Chondrocyte (in vitro differentiated cells): ENCODE measurements around the gene CYP20A1. TPM values are rescaled to one million over a fixed set of nuclear protein-coding genes. Genes with fewer than 3 reads are reported as not detected.
A peak's percentile ranks its signal among the peaks of the same experiment; 100 is the strongest.
"Not testable (repeated sequence)": the region's sequence is repeated elsewhere in the genome, so short reads cannot be mapped to it uniquely, and the experiment has no call there.

ENCODE experiments used
- DNase-seq: peaks from one replicate; pipeline ENCODE4 v3.0.0; 2021; ENCODE audit warnings: mixed read lengths, low spot score
- H3K27ac Mint-ChIP-seq: one replicate; pipeline ENCODE4 v1.8.0; 2021; ENCODE audit warnings: mild to moderate bottlenecking, moderate library complexity, mixed read lengths; ENCODE audit not compliant: unreplicated experiment
- H3K27me3 Mint-ChIP-seq: 2 replicates; pipeline ENCODE4 v1.8.0; 2021; ENCODE audit warnings: low read depth, mixed read lengths
- H3K36me3 Mint-ChIP-seq: 2 replicates; pipeline ENCODE4 v1.8.0; 2021; ENCODE audit warnings: low read depth, mixed read lengths
- H3K4me1 Mint-ChIP-seq: 2 replicates; pipeline ENCODE4 v1.8.0; 2021; ENCODE audit warnings: low read depth, mild to moderate bottlenecking, mixed read lengths
- H3K4me3 Mint-ChIP-seq: one replicate; pipeline ENCODE4 v1.8.0; 2021; ENCODE audit warnings: mild to moderate bottlenecking, moderate library complexity, mixed read lengths; ENCODE audit not compliant: unreplicated experiment
- H3K9me3 Mint-ChIP-seq: 2 replicates; pipeline ENCODE4 v1.8.0; 2021; ENCODE audit warnings: low read depth, mixed read lengths
- total RNA-seq: library from RNA; stranded (reverse); gene quantifications from 3 replicates; pipeline ENCODE4 v1.2.1, GENCODE V29; 2021
- TF ChIP-seq, protein P1 (sequence below): fragments of 200-600 bp; sonication (generic); IDR thresholded peaks from 2 replicates; pipeline ENCODE4 v1.5.0; 2021; ENCODE audit warnings: antibody characterized with exemption, mild to moderate bottlenecking, moderate library complexity

The CYP20A1 gene
- total RNA-seq, 1 donor from 2014 or later, result 30.7 TPM

DNA sequence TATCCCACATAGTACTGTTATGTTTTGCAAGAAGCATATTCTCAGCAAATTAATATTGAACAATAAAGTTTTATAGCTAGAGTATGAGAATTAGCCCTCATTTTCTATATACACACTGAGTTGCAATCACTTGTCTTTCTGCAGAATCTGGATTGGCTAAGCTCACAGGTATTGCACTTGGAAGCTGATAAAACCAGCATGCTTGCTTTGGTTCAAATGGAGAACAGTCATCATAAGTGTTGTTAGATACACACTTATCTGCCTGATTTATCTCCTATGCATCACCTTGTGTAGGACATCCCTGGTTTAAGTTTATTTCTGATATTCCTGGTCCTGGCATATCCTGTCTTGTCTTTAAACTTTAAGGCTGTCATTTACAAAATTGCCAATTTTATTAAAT, 38.0 kb upstream of the CYP20A1 start:
- DNase-seq, result no peak
- Mint-ChIP-seq H3K36me3 (peaks cover 18% of the 10 kb centered on the region), H3K4me1 (no peaks in the 10 kb centered on the region), H3K9me3 (no peaks in the 10 kb centered on the region), H3K27ac (no peak overlapping the region), H3K4me3 (no peak overlapping the region), H3K27me3 (no peaks in the 10 kb centered on the region)
- TF ChIP-seq, protein P1, sequence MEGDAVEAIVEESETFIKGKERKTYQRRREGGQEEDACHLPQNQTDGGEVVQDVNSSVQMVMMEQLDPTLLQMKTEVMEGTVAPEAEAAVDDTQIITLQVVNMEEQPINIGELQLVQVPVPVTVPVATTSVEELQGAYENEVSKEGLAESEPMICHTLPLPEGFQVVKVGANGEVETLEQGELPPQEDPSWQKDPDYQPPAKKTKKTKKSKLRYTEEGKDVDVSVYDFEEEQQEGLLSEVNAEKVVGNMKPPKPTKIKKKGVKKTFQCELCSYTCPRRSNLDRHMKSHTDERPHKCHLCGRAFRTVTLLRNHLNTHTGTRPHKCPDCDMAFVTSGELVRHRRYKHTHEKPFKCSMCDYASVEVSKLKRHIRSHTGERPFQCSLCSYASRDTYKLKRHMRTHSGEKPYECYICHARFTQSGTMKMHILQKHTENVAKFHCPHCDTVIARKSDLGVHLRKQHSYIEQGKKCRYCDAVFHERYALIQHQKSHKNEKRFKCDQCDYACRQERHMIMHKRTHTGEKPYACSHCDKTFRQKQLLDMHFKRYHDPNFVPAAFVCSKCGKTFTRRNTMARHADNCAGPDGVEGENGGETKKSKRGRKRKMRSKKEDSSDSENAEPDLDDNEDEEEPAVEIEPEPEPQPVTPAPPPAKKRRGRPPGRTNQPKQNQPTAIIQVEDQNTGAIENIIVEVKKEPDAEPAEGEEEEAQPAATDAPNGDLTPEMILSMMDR, result no peak

DNA sequence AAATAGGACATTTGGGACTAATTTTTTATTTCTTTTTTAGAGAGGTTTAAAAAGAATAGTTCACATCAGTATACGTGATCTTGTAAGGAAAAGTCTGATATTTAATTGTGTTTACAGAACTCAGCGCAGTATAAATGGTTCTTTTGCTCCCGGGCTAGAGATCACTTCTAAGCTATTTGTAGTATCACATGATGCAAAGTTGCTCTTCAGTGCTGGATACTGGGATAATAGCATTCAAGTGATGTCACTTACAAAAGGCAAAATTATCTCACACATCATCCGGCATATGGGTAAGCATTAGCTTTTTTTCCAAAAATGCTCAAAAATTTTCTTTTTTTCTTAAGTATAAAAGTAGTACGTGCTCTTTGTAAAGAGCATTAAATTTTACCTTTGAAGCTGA, 37.4 kb upstream of the CYP20A1 start:
- no peak for DNase-seq
- Mint-ChIP-seq H3K27ac (no peak overlapping the region), H3K36me3 (peaks cover 22% of the 10 kb centered on the region), H3K4me1 (no peaks in the 10 kb centered on the region), H3K27me3 (no peaks in the 10 kb centered on the region), H3K9me3 (no peaks in the 10 kb centered on the region), H3K4me3 (no peak overlapping the region)
- TF ChIP-seq, protein P1, result no peak

GRCh38 chr2:203209538-203209937, 29.3 kb upstream of the CYP20A1 start:
- H3K4me1 Mint-ChIP-seq, result no peaks in the 10 kb centered on the region
- no peak overlapping the region for H3K4me3 Mint-ChIP-seq
- H3K27ac Mint-ChIP-seq, result no peak overlapping the region
- peaks cover 21% of the 10 kb centered on the region for H3K36me3 Mint-ChIP-seq
- no peaks in the 10 kb centered on the region for H3K9me3 Mint-ChIP-seq
- DNase-seq, result no peak
- H3K27me3 Mint-ChIP-seq, result no peaks in the 10 kb centered on the region
- TF ChIP-seq, protein P1, result no peak

- H3K4me1 Mint-ChIP-seq, result no peaks in the 10 kb centered on the region
- peaks cover 7% of the 10 kb centered on the region for H3K36me3 Mint-ChIP-seq
- no peaks in the 10 kb centered on the region for H3K27me3 Mint-ChIP-seq
- H3K4me3 Mint-ChIP-seq, result no peak overlapping the region
- no peaks in the 10 kb centered on the region for H3K9me3 Mint-ChIP-seq
- TF ChIP-seq, protein P1, result peak; percentile 81
- no peak for DNase-seq
- no peak overlapping the region for H3K27ac Mint-ChIP-seq
Observed at GRCh38 chr2:203225423-203226039, 13.3 kb upstream of the CYP20A1 start.

- not testable (repeated sequence) for H3K9me3 Mint-ChIP-seq, DNase-seq, H3K36me3 Mint-ChIP-seq, H3K4me1 Mint-ChIP-seq, H3K4me3 Mint-ChIP-seq, H3K27me3 Mint-ChIP-seq, H3K27ac Mint-ChIP-seq
Observed at GRCh38 chr2:203229674-203230073, 9.1 kb upstream of the CYP20A1 start.
